GM12891 (cell line): ENCODE results near the gene CAMK1D.

Source experiments
- DNase-seq: peaks from one replicate; pipeline ENCODE4 v3.0.0; 2011; ENCODE audit warnings: low spot score; ENCODE audit not compliant: insufficient read length
- FAIRE-seq: peaks from 2 replicates; lab custom pipeline; 2011; peaks lifted over from hg19 to GRCh38; lab: Jason Lieb, UNC
- PAX5 ChIP-seq: IDR thresholded peaks from 2 replicates; pipeline ENCODE4 v1.6.1; 2011; ENCODE audit warnings: low read length, moderate library complexity, mild to moderate bottlenecking; ENCODE audit not compliant: insufficient read depth, severe bottlenecking
- POLR2A ChIP-seq: IDR thresholded peaks from 2 replicates; pipeline ENCODE4 v1.6.1; 2011; ENCODE audit warnings: low read depth, low read length, control low read depth
- POLR2AphosphoS5 ChIP-seq: IDR thresholded peaks from 2 replicates; pipeline ENCODE4 v1.6.1; 2011; ENCODE audit warnings: low read depth, low read length, control low read depth
- POU2F2 ChIP-seq: IDR thresholded peaks from 2 replicates; pipeline ENCODE4 v1.6.1; 2011; ENCODE audit warnings: low read depth, mild to moderate bottlenecking, control low read depth, low read length, moderate library complexity
- SPI1 ChIP-seq: IDR thresholded peaks from 2 replicates; pipeline ENCODE4 v1.6.1; 2011; ENCODE audit warnings: low read depth, low read length, control low read depth
- TAF1 ChIP-seq: IDR thresholded peaks from 2 replicates; pipeline ENCODE4 v1.6.1; 2011; ENCODE audit warnings: low read depth, low read length, control low read depth

Gene CAMK1D

GRCh38 chr10:12628153-12628552 lies 278.8 kb downstream of the CAMK1D start:
- FAIRE-seq (no peak), DNase-seq (no peak)
- TF ChIP-seq SPI1, result no peak
- TF ChIP-seq POU2F2, result no peak
- no peak for TF ChIP-seq TAF1
- no peak for TF ChIP-seq POLR2A
- no peak for TF ChIP-seq POLR2AphosphoS5
- TF ChIP-seq PAX5, result no peak

- FAIRE-seq, result no peak
- no peak for DNase-seq
Observed at GRCh38 chr10:12628964-12629766, 279.8 kb downstream of the CAMK1D start.

GRCh38 chr10:12629767-12630165 lies 280.4 kb downstream of the CAMK1D start:
- no peak for FAIRE-seq
- no peak for DNase-seq
- TF ChIP-seq POU2F2 (no peak), TAF1 (no peak), POLR2AphosphoS5 (no peak), PAX5 (no peak), SPI1 (no peak), POLR2A (no peak)

More at GRCh38 chr10:12628964-12629766, 279.8 kb downstream of the CAMK1D start:
- TF ChIP-seq POLR2A, result no peak
- TF ChIP-seq POU2F2, result no peak
- TF ChIP-seq TAF1, result no peak
- no peak for TF ChIP-seq SPI1
- no peak for TF ChIP-seq POLR2AphosphoS5
- TF ChIP-seq PAX5, result no peak

- TF ChIP-seq POU2F2 (no peak), TAF1 (no peak), POLR2AphosphoS5 (no peak), POLR2A (no peak), PAX5 (no peak), SPI1 (no peak)
- no peak for DNase-seq
- FAIRE-seq, result no peak
Observed at GRCh38 chr10:12631216-12631615, 281.9 kb downstream of the CAMK1D start.

- no peak for DNase-seq
- no peak for FAIRE-seq
Observed at GRCh38 chr10:12631787-12632562, 282.6 kb downstream of the CAMK1D start.

GRCh38 chr10:12633776-12634620 lies 284.7 kb downstream of the CAMK1D start:
- DNase-seq (no peak), FAIRE-seq (no peak)
- TF ChIP-seq PAX5 (no peak), SPI1 (no peak), POU2F2 (no peak), POLR2AphosphoS5 (no peak), POLR2A (no peak), TAF1 (no peak)

More at GRCh38 chr10:12631787-12632562, 282.6 kb downstream of the CAMK1D start:
- TF ChIP-seq PAX5, result no peak
- no peak for TF ChIP-seq TAF1
- TF ChIP-seq POU2F2, result no peak
- TF ChIP-seq POLR2A, result no peak
- TF ChIP-seq SPI1, result no peak
- no peak for TF ChIP-seq POLR2AphosphoS5

GRCh38 chr10:12634621-12634931 lies 285.2 kb downstream of the CAMK1D start:
- TF ChIP-seq POU2F2 (no peak), TAF1 (no peak), POLR2AphosphoS5 (no peak), SPI1 (no peak), POLR2A (no peak), PAX5 (no peak)
- no peak for DNase-seq
- FAIRE-seq, result no peak

GRCh38 chr10:12635127-12635541 lies 285.8 kb downstream of the CAMK1D start:
- TF ChIP-seq POLR2A (no peak), POU2F2 (no peak), TAF1 (no peak), POLR2AphosphoS5 (no peak), PAX5 (no peak), SPI1 (no peak)
- FAIRE-seq (no peak), DNase-seq (no peak)
